GM23338 (cell line): Measurements from ENCODE around the gene UNC5B. TPM values are rescaled to one million over a fixed set of nuclear protein-coding genes. Genes with fewer than 3 reads are reported as not detected.
A peak's percentile ranks its signal among the peaks of the same experiment; 100 is the strongest.

Source experiments
- ATAC-seq: fragments of 200-7000 bp; cut with Tn5 transposase; 3 replicates; pipeline ENCODE4 v1.9.1; 2020
- DNase-seq: peaks from one replicate; pipeline ENCODE4 v3.0.0-alpha.2; 2015; ENCODE audit warnings: low spot score
- H2AFZ ChIP-seq: fragments of 200-600 bp; sonication (generic); 2 replicates; pipeline ENCODE4 v1.8.0; 2016; ENCODE audit warnings: antibody characterized with exemption, mild to moderate bottlenecking, moderate library complexity
- H3F3A ChIP-seq: fragments of 200-600 bp; sonication (generic); replicated peaks from 2 replicates; pipeline ENCODE4 v1.8.0; 2017; ENCODE audit warnings: antibody characterized with exemption, mixed run types, low read depth
- H3K27ac ChIP-seq: fragments of 200-600 bp; sonication (generic); 2 replicates; pipeline ENCODE4 v1.6.1; 2016; ENCODE audit warnings: low read depth
- H3K27me3 ChIP-seq: fragments of 200-600 bp; sonication (generic); 2 replicates; pipeline ENCODE4 v1.8.0; 2016; ENCODE audit warnings: mild to moderate bottlenecking, mixed run types, moderate library complexity; ENCODE audit not compliant: insufficient read depth
- H3K36me3 ChIP-seq: fragments of 200-600 bp; sonication (generic); 2 replicates; pipeline ENCODE4 v1.8.0; 2016; ENCODE audit warnings: mild to moderate bottlenecking; ENCODE audit not compliant: insufficient read depth
- H3K4me1 ChIP-seq: fragments of 200-600 bp; sonication (generic); 2 replicates; pipeline ENCODE4 v1.8.0; 2016; ENCODE audit warnings: mild to moderate bottlenecking, moderate library complexity; ENCODE audit not compliant: insufficient read depth
- H3K4me2 ChIP-seq: fragments of 200-600 bp; sonication (generic); 2 replicates; pipeline ENCODE4 v1.7.1; 2017; ENCODE audit warnings: mixed run types
- H3K4me3 ChIP-seq: fragments of 200-600 bp; sonication (generic); 2 replicates; pipeline ENCODE4 v1.6.1; 2016; ENCODE audit warnings: mixed run types
- H3K79me2 ChIP-seq: fragments of 200-600 bp; sonication (generic); replicated peaks from 2 replicates; pipeline ENCODE4 v1.8.0; 2017; ENCODE audit warnings: mild to moderate bottlenecking; ENCODE audit not compliant: insufficient read depth
- H3K9me2 ChIP-seq: fragments of 200-600 bp; sonication (generic); 2 replicates; pipeline ENCODE4 v1.8.0; 2017; ENCODE audit not compliant: insufficient read depth
- H4K20me1 ChIP-seq: fragments of 200-600 bp; sonication (generic); replicated peaks from 2 replicates; pipeline ENCODE4 v1.8.0; 2017; ENCODE audit warnings: mild to moderate bottlenecking; ENCODE audit not compliant: insufficient read depth
- H3K27ac Mint-ChIP-seq: 2 replicates; pipeline ENCODE4 v1.8.0; 2020; ENCODE audit warnings: inconsistent platforms, mild to moderate bottlenecking, moderate library complexity, mixed read lengths
- H3K27me3 Mint-ChIP-seq: 3 replicates; pipeline ENCODE4 v1.8.0; 2022; ENCODE audit warnings: low read depth, mild to moderate bottlenecking, moderate library complexity, mixed read lengths, inconsistent platforms; ENCODE audit not compliant: insufficient read depth, poor library complexity
- H3K36me3 Mint-ChIP-seq: 3 replicates; pipeline ENCODE4 v1.8.0; 2021; ENCODE audit warnings: low read depth, mild to moderate bottlenecking, inconsistent platforms, moderate library complexity, mixed read lengths
- H3K4me1 Mint-ChIP-seq: 3 replicates; pipeline ENCODE4 v1.8.0; 2020; ENCODE audit warnings: mild to moderate bottlenecking, inconsistent platforms, mixed read lengths
- H3K4me3 Mint-ChIP-seq: 3 replicates; pipeline ENCODE4 v1.8.0; 2021; ENCODE audit warnings: moderate library complexity, mild to moderate bottlenecking, inconsistent platforms, mixed read lengths
- H3K9me3 Mint-ChIP-seq: 3 replicates; pipeline ENCODE4 v1.8.0; 2020; ENCODE audit warnings: moderate library complexity, mild to moderate bottlenecking, inconsistent platforms, mixed read lengths
- CREB1 ChIP-seq: fragments of 250-450 bp; sonication (Bioruptor Pico); IDR thresholded peaks from 2 replicates; pipeline ENCODE4 v1.5.0; 2020; ENCODE audit warnings: low read depth, mild to moderate bottlenecking, moderate library complexity
- EZH2 ChIP-seq: fragments of 200-600 bp; sonication (generic); IDR thresholded peaks from one replicate; pipeline ENCODE4 v1.8.0; 2017; ENCODE audit warnings: antibody characterized with exemption, mild to moderate bottlenecking, low read depth; ENCODE audit not compliant: unreplicated experiment
- EZH2phosphoT487 ChIP-seq: fragments of 200-600 bp; sonication (generic); IDR thresholded peaks from one replicate; pipeline ENCODE4 v1.8.1; 2018; ENCODE audit warnings: antibody characterized with exemption; ENCODE audit not compliant: unreplicated experiment
- JUNB ChIP-seq: IDR thresholded peaks from one replicate; pipeline ENCODE4 v1.6.1; 2016; ENCODE audit warnings: antibody characterized with exemption; ENCODE audit not compliant: unreplicated experiment
- NANOG ChIP-seq: IDR thresholded peaks from 2 replicates; pipeline ENCODE4 v1.6.1; 2016; ENCODE audit warnings: antibody characterized with exemption, borderline replicate concordance
- POLR2AphosphoS5 ChIP-seq: IDR thresholded peaks from 2 replicates; pipeline ENCODE4 v1.6.1; 2016; ENCODE audit warnings: antibody characterized with exemption, low read depth
- STAT1 ChIP-seq: IDR thresholded peaks from one replicate; pipeline ENCODE4 v1.6.1; 2016; ENCODE audit warnings: antibody characterized with exemption; ENCODE audit not compliant: unreplicated experiment
- ZNF331 ChIP-seq: fragments of 250-450 bp; sonication (Bioruptor Pico); IDR thresholded peaks from 2 replicates; pipeline ENCODE4 v1.5.0; 2020; ENCODE audit warnings: low read depth, mild to moderate bottlenecking, moderate library complexity
- ZNF462 ChIP-seq: fragments of 250-450 bp; sonication (Bioruptor Pico); IDR thresholded peaks from 2 replicates; pipeline ENCODE4 v1.5.0; 2020; ENCODE audit warnings: mild to moderate bottlenecking, moderate library complexity
- polyA plus RNA-seq: library from polyadenylated mRNA; unstranded; fragments of >200 nt; fragmentation: Nextera tagmentation; extraction: Ambion mirVana; gene quantifications from 2 replicates; pipeline ENCODE4 v1.2.1, GENCODE V29; 2016
- total RNA-seq: library from RNA; depleted of rRNA; stranded (reverse); fragments of >200 nt; shearing (Covaris generic); gene quantifications from 2 replicates; pipeline ENCODE4 v1.2.3, GENCODE V29; 2014
- TF ChIP-seq, protein P1 (sequence below): IDR thresholded peaks from 2 replicates; pipeline ENCODE4 v1.6.1; 2016; ENCODE audit warnings: antibody characterized with exemption
- TF ChIP-seq, protein P2 (sequence below): IDR thresholded peaks from one replicate; pipeline ENCODE4 v1.6.1; 2018; ENCODE audit warnings: antibody characterized with exemption; ENCODE audit not compliant: unreplicated experiment
- TF ChIP-seq, protein P3 (sequence below), 2 experiments: fragments of 200-600 bp in 1 of 2; sonication (generic) in 1 of 2; conservative IDR thresholded peaks; 2 replicates each; pipeline versions ENCODE4 v1.5.1 to v1.6.1; 2016 to 2017; ENCODE audit warnings: antibody characterized with exemption in 2 of 2, low read depth in 2 of 2, mild to moderate bottlenecking in 2 of 2, moderate library complexity in 1 of 2

Gene UNC5B
- total and polyA plus RNA-seq, 2 experiments from 2014 or later = 8.0 to 31.2 TPM

GRCh38 chr10:71345694-71346093 is 133.3 kb downstream of the UNC5B start:
- DNase-seq (no peak), ATAC-seq (no peak)
- Mint-ChIP-seq H3K4me1 (peaks cover 51% of the 10 kb centered on the region), H3K27ac (peak overlapping the region; percentile 97), H3K9me3 (0 out of 3 replicates have a peak, but pooled peaks cover 4% of the 10 kb centered on the region), H3K4me3 (no peak overlapping the region), H3K36me3 (peaks cover 3% of the 10 kb centered on the region; the same call in 1 of the 3 replicates), H3K27me3 (peaks cover 21% of the 10 kb centered on the region)
- no peaks in the 10 kb centered on the region for H3K27me3 ChIP-seq
- H4K20me1 ChIP-seq = no peaks in the 10 kb centered on the region
- H3K4me2 ChIP-seq = peak overlapping the region; percentile 40; the same call in 1 of the 2 replicates
- H3K4me3 ChIP-seq = no peak overlapping the region
- no peaks in the 10 kb centered on the region for H3K36me3 ChIP-seq
- H3F3A ChIP-seq = peaks cover 11% of the 10 kb centered on the region
- H2AFZ ChIP-seq = no peak overlapping the region
- no peaks in the 10 kb centered on the region for H3K9me2 ChIP-seq
- peak overlapping the region; percentile 73; the same call in 1 of the 2 replicates for H3K27ac ChIP-seq
- H3K4me1 ChIP-seq = peaks cover 40% of the 10 kb centered on the region
- TF ChIP-seq ZNF462 (CRISPR knock-in tag) = no peak
- no peak for TF ChIP-seq EZH2
- no peak for TF ChIP-seq CREB1 (CRISPR knock-in tag)
- no peak for TF ChIP-seq EZH2phosphoT487
- TF ChIP-seq, protein P1, sequence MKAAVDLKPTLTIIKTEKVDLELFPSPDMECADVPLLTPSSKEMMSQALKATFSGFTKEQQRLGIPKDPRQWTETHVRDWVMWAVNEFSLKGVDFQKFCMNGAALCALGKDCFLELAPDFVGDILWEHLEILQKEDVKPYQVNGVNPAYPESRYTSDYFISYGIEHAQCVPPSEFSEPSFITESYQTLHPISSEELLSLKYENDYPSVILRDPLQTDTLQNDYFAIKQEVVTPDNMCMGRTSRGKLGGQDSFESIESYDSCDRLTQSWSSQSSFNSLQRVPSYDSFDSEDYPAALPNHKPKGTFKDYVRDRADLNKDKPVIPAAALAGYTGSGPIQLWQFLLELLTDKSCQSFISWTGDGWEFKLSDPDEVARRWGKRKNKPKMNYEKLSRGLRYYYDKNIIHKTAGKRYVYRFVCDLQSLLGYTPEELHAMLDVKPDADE = no peak
- no peak for TF ChIP-seq STAT1
- no peak for TF ChIP-seq ZNF331
- TF ChIP-seq NANOG = no peak
- TF ChIP-seq, protein P2, sequence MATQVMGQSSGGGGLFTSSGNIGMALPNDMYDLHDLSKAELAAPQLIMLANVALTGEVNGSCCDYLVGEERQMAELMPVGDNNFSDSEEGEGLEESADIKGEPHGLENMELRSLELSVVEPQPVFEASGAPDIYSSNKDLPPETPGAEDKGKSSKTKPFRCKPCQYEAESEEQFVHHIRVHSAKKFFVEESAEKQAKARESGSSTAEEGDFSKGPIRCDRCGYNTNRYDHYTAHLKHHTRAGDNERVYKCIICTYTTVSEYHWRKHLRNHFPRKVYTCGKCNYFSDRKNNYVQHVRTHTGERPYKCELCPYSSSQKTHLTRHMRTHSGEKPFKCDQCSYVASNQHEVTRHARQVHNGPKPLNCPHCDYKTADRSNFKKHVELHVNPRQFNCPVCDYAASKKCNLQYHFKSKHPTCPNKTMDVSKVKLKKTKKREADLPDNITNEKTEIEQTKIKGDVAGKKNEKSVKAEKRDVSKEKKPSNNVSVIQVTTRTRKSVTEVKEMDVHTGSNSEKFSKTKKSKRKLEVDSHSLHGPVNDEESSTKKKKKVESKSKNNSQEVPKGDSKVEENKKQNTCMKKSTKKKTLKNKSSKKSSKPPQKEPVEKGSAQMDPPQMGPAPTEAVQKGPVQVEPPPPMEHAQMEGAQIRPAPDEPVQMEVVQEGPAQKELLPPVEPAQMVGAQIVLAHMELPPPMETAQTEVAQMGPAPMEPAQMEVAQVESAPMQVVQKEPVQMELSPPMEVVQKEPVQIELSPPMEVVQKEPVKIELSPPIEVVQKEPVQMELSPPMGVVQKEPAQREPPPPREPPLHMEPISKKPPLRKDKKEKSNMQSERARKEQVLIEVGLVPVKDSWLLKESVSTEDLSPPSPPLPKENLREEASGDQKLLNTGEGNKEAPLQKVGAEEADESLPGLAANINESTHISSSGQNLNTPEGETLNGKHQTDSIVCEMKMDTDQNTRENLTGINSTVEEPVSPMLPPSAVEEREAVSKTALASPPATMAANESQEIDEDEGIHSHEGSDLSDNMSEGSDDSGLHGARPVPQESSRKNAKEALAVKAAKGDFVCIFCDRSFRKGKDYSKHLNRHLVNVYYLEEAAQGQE = no peak
- TF ChIP-seq JUNB = no peak
- no peak for TF ChIP-seq POLR2AphosphoS5
- TF ChIP-seq, protein P3, sequence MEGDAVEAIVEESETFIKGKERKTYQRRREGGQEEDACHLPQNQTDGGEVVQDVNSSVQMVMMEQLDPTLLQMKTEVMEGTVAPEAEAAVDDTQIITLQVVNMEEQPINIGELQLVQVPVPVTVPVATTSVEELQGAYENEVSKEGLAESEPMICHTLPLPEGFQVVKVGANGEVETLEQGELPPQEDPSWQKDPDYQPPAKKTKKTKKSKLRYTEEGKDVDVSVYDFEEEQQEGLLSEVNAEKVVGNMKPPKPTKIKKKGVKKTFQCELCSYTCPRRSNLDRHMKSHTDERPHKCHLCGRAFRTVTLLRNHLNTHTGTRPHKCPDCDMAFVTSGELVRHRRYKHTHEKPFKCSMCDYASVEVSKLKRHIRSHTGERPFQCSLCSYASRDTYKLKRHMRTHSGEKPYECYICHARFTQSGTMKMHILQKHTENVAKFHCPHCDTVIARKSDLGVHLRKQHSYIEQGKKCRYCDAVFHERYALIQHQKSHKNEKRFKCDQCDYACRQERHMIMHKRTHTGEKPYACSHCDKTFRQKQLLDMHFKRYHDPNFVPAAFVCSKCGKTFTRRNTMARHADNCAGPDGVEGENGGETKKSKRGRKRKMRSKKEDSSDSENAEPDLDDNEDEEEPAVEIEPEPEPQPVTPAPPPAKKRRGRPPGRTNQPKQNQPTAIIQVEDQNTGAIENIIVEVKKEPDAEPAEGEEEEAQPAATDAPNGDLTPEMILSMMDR (conservative IDR thresholded peaks at IDR 0.05; ENCODE audit: low read depth in 2 of 2) = no peak
- H3K79me2 ChIP-seq = no peaks in the 10 kb centered on the region
